ENCODE data around the gene C1QTNF1.

Gene C1QTNF1

DNA sequence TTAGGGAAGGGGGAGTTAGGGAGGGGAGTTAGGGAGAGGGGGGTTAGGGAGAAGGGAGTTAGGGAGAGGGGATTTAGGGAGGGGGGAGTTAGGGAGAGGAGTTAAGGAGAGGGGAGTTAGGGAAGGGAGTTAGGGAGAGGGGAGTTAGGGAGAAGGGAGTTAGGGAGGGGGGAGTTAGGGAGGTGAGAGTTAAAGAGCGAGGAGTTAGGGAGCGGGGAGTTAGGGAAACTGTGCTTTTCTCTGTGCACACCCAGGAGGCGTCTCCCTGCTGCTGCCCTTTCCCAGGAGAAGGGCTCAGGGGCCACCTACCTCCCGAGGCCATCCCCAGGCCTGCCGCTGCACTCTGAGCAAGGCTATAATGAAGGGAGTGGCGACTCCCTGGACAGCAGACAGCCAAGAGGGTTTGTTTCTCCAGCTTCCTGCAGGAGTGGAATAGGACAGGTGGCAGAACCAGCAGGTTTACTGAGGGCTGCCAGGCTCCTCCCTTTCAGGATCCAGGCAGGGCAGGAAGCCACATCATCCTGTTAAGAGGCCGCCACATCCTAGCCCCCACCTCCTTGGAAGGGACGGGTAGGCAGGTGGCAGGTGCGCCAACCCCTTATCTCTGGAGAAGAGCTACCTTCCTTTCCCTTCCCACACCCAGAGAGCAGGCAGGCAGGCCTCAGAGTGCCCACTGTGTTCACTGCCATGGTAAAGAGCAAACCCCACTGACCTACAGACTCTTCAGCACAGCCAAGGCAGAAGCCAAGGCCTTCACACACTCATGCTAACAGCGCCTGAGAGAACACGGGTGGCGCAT is 18.7 kb upstream of the C1QTNF1 start:
- no peak for DNase-seq (ENCODE audit: low read depth, low spot score)
- CTCF ChIA-PET: interaction anchor here (1.4 kb wide), 1 partner anchor 12 kb away, joined by 6 read pairs; no protein-coding TSS in a partner anchor
- H3K4me3 ChIP-seq (ENCODE audit: low read depth, low read length): no peak overlapping the region
- TF ChIP-seq, protein P1, sequence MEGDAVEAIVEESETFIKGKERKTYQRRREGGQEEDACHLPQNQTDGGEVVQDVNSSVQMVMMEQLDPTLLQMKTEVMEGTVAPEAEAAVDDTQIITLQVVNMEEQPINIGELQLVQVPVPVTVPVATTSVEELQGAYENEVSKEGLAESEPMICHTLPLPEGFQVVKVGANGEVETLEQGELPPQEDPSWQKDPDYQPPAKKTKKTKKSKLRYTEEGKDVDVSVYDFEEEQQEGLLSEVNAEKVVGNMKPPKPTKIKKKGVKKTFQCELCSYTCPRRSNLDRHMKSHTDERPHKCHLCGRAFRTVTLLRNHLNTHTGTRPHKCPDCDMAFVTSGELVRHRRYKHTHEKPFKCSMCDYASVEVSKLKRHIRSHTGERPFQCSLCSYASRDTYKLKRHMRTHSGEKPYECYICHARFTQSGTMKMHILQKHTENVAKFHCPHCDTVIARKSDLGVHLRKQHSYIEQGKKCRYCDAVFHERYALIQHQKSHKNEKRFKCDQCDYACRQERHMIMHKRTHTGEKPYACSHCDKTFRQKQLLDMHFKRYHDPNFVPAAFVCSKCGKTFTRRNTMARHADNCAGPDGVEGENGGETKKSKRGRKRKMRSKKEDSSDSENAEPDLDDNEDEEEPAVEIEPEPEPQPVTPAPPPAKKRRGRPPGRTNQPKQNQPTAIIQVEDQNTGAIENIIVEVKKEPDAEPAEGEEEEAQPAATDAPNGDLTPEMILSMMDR (IDR thresholded peaks at IDR 0.05; ENCODE audit: insufficient read depth, low read length, missing control alignments): no peak
- POLR2A ChIA-PET: no interaction called here

DNA sequence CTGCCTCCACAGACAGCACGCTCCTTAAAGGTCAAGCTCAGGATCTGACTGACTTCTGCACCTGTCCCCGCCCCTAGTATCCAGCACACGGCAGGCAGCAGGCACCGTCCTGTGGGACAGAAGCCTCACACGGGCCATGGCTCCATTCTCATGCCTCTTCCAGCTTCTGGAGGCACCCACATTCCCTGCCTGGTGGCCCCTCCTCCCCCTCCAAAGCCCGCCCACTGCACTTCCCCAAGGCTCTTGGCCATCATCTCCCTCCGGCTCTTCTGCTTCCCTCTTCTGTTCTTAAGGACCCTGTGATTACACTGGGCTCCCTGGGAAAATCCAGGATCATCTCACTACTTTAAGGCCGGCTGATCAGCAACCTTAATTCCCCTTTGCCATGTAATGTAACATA is 17.9 kb upstream of the C1QTNF1 start:
- DNase-seq (ENCODE audit: low read depth, low spot score): no peak
- no peak overlapping the region for H3K4me3 ChIP-seq (ENCODE audit: low read depth, low read length)
- ChIA-PET CTCF (interaction anchor here (1.4 kb wide), 1 partner anchor 13 kb away, joined by 6 read pairs; no protein-coding TSS in a partner anchor), POLR2A (no interaction called here)
- TF ChIP-seq, protein P1 (IDR thresholded peaks at IDR 0.05; ENCODE audit: insufficient read depth, low read length, missing control alignments): no peak

DNA sequence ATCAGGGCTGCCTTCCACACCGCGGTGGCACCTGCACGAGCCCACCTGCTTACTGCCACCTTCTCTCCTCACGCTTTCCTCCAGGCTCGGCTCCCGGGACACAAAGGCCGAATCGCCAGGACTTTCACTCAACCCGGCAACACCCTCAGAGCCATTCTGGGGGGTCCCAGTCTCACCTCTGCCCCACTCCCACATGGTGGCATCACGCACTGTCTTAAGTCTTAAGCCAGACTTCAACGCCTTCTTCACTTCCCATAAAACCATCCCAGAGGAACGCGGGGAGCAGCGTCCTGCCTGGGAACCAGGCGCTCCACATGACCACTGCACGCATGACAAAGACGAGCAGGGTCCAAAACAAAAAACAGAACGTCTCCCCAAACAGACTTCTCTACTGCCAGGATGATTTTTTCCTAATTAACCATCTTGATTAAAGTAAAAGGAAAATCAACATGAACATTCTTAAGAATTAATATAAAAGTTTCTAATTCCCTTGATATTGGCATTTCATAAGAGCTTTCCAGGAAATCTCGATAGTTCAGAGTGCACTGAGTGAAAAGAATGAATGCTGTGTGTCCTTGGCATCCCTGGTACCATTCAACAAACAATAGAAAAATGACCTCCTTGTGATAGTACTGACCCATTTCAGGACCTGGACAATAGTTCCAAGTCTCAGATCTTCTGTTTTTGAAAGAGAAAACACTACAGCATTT is 17.0 kb upstream of the C1QTNF1 start:
- CTCF ChIA-PET: interaction anchor here (1.6 kb wide), 1 partner anchor 11 kb away, joined by 5 read pairs; no protein-coding TSS in a partner anchor
- H3K4me3 ChIP-seq (ENCODE audit: low read depth, low read length): no peak overlapping the region
- TF ChIP-seq, protein P1 (IDR thresholded peaks at IDR 0.05; ENCODE audit: insufficient read depth, low read length, missing control alignments): no peak
- no peak for DNase-seq (ENCODE audit: low read depth, low spot score)
- POLR2A ChIA-PET: no interaction called here

DNA sequence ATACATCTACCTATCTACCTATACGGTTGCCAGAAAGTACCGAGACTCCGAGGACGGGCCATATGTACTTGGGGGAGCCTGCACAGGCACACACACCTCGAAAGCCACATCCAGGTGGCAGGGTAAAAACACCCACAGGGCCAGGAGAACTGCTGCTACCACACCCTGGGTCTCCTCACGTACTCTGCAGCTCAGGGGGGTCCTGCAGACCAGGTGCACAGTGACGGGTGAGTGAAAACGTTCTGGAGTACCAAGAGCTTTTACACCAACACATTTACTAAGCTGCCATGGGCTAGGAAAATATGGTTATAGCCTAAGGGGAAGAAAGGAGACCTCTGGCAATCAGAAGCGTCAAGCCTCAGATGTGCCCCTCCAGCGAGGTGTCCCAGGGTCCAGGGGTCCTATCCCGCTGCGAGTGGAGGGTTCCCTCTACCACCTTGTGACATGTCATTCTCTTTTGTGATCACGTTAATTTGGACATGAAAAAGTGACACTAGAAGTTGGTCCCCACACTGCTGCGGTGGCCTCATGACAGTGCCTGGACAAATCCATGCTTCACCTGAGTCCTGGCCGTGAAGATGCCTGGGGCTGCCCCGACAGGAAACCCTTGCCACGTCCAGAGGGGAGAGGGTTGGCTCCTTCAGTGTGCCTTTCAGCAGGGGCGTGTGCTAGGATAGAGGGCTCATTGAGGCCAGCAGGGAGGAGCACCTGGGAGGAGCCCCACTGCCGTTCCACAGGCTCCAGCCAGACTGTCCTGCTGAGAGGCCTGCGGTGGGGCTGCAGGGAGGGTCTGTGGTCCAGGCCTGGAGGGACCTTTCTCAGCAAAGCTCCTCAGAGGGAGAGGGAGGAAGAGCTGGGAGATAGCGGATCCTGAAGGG is 16.2 kb upstream of the C1QTNF1 start:
- H3K4me3 ChIP-seq (ENCODE audit: low read depth, low read length): peak overlapping the region; percentile 99
- no peak for DNase-seq (ENCODE audit: low read depth, low spot score)
- CTCF ChIA-PET: interaction anchor here (1.2 to 1.6 kb wide), 4 partner anchors 12 to 384 kb away, joined by 3 to 5 read pairs (median 4); no protein-coding TSS in a partner anchor
- POLR2A ChIA-PET: no interaction called here
- TF ChIP-seq, protein P1 (IDR thresholded peaks at IDR 0.05; ENCODE audit: insufficient read depth, low read length, missing control alignments): no peak

DNA sequence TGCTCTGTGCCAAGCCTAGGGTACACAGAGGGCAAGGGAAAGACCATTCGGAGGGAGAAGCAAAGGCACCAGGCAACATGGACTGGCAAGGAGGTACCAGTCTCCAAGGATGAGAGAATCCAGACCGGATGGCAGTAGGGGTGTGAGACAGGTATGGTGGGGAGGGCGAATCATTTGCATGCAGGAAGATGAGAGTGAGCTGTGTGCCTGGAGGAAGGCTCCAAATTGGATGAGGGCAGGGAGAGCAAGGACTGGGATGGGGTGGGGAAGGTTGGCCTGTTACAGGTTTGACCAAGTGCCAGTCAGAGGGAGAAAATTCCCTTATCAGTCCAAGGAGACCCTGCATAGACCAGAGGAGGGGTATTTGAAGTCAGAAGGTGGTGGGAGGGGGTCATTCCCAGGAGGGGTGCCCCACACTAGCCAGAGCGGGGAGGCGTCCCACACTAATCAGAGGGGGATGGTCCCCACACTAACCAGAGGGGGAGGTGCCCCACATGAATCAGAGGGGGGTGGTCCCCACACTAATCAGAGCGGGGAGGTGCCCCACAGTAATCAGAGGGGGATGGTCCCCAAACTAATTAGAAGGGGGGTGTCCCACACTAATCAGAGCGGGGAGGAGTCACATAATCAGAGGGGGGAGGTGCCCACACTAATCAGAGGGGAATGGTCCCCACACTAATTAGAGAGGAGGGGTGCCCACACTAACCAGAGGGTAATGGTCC is 15.1 kb upstream of the C1QTNF1 start:
- peak overlapping the region; percentile 99 for H3K4me3 ChIP-seq (ENCODE audit: low read depth, low read length)
- ChIA-PET POLR2A (no interaction called here), CTCF (interaction anchor here (1.2 to 1.5 kb wide), 3 partner anchors 14 to 383 kb away, joined by 3 to 4 read pairs (median 3); no protein-coding TSS in a partner anchor)
- no peak for DNase-seq (ENCODE audit: low read depth, low spot score)
- TF ChIP-seq, protein P1 (IDR thresholded peaks at IDR 0.05; ENCODE audit: insufficient read depth, low read length, missing control alignments): no peak
